Renal cortex interstitium (tissue), 11 donors: ENCODE measurements around the gene PPM1E. TPM values are rescaled to one million over a fixed set of nuclear protein-coding genes. Genes with fewer than 3 reads are reported as not detected.

Source experiments
- DNase-seq, 11 donors: peaks; one replicate each; pipeline ENCODE4 v3.0.0-alpha.2; 2013; ENCODE audit warnings: low read depth in 9 of 11, low spot score in 4 of 11; ENCODE audit errors: extremely low read depth in 1 of 11
- polyA plus RNA-seq, 3 donors: library from polyadenylated mRNA; unstranded; fragments of 120-200 nt; gene quantifications; one replicate each; pipeline ENCODE4 v1.2.1, GENCODE V29; 2013; ENCODE audit not compliant: insufficient read length in 3 of 3

The PPM1E gene
- polyA plus RNA-seq, 3 donors: 3.3 to 4.3 (median 3.3) TPM

DNA sequence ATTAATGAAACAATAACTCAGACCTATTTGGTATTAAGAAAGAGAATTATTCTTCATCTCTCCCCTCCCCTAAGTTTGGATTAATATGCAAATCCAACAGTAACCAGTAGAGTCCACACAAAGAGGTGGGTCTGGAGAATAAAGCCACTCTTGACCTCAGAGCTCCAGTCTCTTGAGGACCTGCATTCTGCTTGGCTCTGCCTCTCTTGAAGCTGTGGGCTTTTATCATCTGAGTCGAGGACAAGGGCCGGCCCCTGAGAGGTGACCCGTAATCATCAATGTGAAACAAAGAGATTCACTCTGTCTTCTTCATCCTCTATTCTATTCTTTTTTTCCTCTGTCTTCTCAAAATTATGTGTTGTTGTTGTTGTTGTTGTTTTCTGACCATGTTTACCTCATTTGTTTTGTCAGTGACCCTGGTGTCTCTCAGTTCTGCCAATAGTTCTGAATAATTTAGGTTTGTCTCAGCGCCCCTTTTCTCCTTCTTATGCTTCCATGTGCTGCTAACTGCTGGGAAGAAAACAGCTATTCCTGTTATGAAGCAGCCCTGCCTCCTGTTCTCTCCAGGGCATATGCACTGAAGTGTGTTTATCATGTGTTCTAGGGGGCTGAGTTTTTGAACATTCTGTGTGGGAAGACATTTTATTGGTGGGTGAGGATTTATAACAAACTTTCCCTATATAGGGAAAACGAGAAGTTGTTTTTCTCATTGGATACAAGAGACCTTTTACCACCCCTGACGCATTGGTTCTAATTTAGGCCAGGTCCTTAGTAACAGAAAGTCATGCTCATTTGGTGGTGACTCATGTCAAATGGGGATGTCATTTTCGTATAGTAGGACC, 215.2 kb downstream of the PPM1E start:
- DNase-seq: no peak

- no peak for DNase-seq
These were observed 218.7 kb downstream of the PPM1E start for GRCh38 chr17:58974354-58974753.

DNA sequence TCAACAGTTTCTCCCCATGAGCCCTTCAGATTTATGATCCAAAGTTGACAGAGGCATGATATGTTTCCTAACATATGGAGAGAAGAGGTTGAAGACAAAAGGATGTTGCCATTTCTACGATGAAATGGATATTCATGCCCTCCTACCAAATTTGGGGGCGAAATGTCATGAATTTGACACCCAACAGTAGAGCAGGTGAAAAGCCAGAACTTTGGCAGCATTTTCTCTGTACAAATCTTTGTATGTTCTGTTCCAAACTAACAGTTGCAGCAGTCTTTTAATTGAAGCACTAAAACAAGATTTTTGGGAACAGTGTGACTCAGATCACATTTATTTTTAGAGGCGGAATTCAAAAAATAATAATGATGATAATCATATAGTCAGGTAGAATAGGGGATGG, 220.9 kb downstream of the PPM1E start:
- no peak for DNase-seq

GRCh38 chr17:58980706-58981481, 225.2 kb downstream of the PPM1E start:
- no peak for DNase-seq

GRCh38 chr17:58982626-58983025, 227.0 kb downstream of the PPM1E start:
- no peak for DNase-seq

GRCh38 chr17:58985367-58985766, 229.7 kb downstream of the PPM1E start:
- no peak for DNase-seq

DNA sequence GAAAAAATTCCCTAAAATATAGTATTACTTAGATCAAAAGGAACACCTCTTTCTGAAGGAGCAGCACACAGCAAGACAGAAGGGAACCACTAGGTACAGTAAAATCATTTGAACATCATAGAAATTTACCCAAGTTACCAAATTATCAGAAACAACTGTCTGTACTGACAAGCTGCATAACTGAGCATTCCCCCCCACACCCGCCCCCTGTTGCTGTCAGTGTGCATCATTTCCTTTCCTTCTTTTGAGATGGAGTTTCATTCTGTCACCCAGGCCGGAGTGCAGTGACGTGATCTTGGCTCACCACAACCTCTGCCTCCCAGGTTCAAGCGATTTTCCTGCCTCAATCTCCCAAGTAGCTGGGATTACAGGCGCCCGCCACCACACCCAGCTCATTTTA, 230.3 kb downstream of the PPM1E start:
- DNase-seq: no peak

DNA sequence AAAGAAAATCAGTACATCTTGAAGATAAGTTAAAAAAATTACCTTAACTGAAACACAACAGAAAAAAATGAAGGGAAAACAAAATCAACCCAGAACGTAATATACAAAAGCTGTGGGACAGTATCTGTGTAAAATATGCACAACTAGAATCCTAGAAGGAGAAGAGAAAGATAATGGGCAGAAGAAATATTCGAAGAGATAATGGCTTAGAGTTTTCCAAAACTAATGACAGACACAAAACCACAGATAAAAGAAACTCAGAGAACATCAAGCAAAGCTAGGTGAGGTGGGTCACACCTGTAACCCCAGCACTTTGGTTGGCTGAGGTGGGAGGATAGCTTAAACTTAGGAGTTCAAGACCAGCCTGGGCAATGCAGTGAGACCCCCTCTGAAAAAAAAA, 234.0 kb downstream of the PPM1E start:
- DNase-seq: no peak

- no peak for DNase-seq
These were observed 236.2 kb downstream of the PPM1E start for GRCh38 chr17:58991718-58992331.

DNA sequence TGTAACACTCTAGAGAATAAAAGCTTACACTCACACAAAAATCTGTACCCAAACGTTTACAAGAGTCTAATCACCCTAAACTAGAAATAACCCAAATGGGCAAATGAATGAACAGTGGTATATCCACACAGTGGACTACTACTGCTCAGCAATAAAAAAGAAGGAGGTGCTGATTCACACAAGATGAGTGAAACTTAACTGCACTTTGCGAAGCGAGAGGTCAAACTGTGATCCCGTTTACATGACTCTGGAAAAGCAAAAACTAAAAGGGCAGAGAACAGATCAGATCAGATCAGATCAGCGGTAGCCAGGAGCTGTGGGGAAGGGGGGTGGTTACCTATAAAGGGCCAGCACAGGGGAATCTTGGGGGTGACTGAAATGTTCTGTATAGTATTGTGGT, 237.7 kb downstream of the PPM1E start:
- no peak for DNase-seq

- no peak for DNase-seq
These were observed 239.7 kb downstream of the PPM1E start for GRCh38 chr17:58995247-58995940.

GRCh38 chr17:58996968-58997367, 241.3 kb downstream of the PPM1E start:
- no peak for DNase-seq

- DNase-seq: no peak
These were observed 242.3 kb downstream of the PPM1E start for GRCh38 chr17:58997756-58998553.

- no peak for DNase-seq
These were observed 243.2 kb downstream of the PPM1E start for GRCh38 chr17:58998871-58999270.

- DNase-seq: no peak
These were observed 243.8 kb downstream of the PPM1E start for GRCh38 chr17:58999500-58999899.

- DNase-seq: no peak
These were observed 244.4 kb downstream of the PPM1E start for GRCh38 chr17:59000022-59000421.

DNA sequence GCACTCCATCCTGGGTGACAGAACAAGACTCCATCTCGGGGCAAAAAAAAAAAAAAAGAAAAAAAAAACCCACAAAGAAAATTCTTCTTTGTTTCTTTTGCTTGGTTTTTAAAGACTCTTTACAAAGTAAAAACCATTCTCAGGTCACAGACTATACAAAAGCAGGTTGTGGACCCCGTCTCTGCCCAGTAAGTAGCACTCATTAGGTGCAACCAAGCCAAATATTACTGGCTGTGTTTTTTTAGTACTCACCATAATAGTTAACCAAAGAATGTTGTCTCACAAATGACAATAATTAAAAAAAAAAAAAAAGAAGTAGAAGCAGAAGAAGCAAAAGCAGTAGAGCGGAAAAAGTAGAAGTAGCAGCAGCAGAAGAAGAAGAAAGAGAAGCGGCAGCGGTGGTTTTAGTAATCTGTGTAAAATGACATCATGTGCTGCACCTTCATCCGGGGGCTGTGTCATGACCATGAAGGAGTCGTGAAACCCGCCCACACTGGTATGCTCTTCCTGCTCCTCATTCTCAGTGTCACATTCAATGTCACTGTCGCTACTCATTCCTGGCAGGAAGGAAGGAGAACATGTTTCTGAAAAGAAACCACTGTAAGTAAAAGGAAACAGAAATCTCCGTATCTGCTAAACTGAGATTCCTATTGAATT, 245.6 kb downstream of the PPM1E start:
- DNase-seq: peak in 8 of 11 donors; percentile 15 to 61 (median 46)

- no peak for DNase-seq
These were observed 246.5 kb downstream of the PPM1E start for GRCh38 chr17:59002126-59002525.
